Measurements from ENCODE around the gene AKR1D1. TPM values are rescaled to one million over a fixed set of nuclear protein-coding genes. Genes with fewer than 3 reads are reported as not detected.
"Not testable (repeated sequence)": the region's sequence is repeated elsewhere in the genome, so short reads cannot be mapped to it uniquely, and the experiment has no call there.

The AKR1D1 gene
- total RNA-seq, 1 experiment from 2014 or later: 0.10 TPM

- BruUV-seq (replicated peaks): no TSS peak
- ATAC-seq: no peak
These were observed 28.4 kb upstream of the AKR1D1 start for GRCh38 chr7:138047907-138048306.

GRCh38 chr7:138049505-138050116, 26.6 kb upstream of the AKR1D1 start:
- BruUV-seq (replicated peaks): no TSS peak
- Histone ChIP-seq H3K9ac (ENCODE audit: low read length) (no peak overlapping the region), H3K36me3 (ENCODE audit: control insufficient read depth in 1 of 2, insufficient read depth in 2 of 2, low read length in 2 of 2) (no peaks in the 10 kb centered on the region), H4K20me1 (ENCODE audit: insufficient read depth) (no peaks in the 10 kb centered on the region), H3K4me3 (replicated peaks in 1 of 2; ENCODE audit: low read depth in 1 of 2, low read length in 2 of 2) (no peak overlapping the region), H3K79me2 (ENCODE audit: insufficient read depth, low read length) (no peaks in the 10 kb centered on the region), H2AFZ (ENCODE audit: low read depth, low read length, poor library complexity, severe bottlenecking) (no peak overlapping the region), H3K4me2 (ENCODE audit: low read length) (no peak overlapping the region), H3K27ac (ENCODE audit: low read depth, low read length) (no peak overlapping the region), H3K9me3 (ENCODE audit: control insufficient read depth in 1 of 2, insufficient read depth in 1 of 2, low read depth in 1 of 2, low read length in 2 of 2) (no peaks in the 10 kb centered on the region), H3K4me1 (ENCODE audit: control insufficient read depth in 1 of 2, insufficient read depth in 2 of 2, low read length in 2 of 2) (no peaks in the 10 kb centered on the region), H3K27me3 (ENCODE audit: insufficient read depth, low read length) (no peaks in the 10 kb centered on the region), H3K9me2 (ENCODE audit: insufficient read depth) (no peaks in the 10 kb centered on the region)
- TF ChIP-seq ZFX (IDR thresholded peaks at IDR 0.05) (no peak), ATF3 (IDR thresholded peaks at IDR 0.05) (no peak), POLR2A (IDR thresholded peaks at IDR 0.05; ENCODE audit: borderline replicate concordance, extremely low read depth, insufficient read depth, insufficient read length) (no peak)
- intact Hi-C loops (cut with micrococcal nuclease): no loop called here
- ChIA-PET CTCF (no interaction called here), RAD21 (ENCODE audit: low non-redundant PET in 1 of 2, low total read pairs in 2 of 2, uncharacterized antibody in 2 of 2, unreplicated experiment in 2 of 2) (no interaction called here), POLR2A (no interaction called here)
- DNase-seq (ENCODE audit: low read depth, low spot score): no peak
- ATAC-seq: no peak

More at GRCh38 chr7:138047907-138048306, 28.4 kb upstream of the AKR1D1 start:
- H3K9me2 ChIP-seq (ENCODE audit: insufficient read depth): no peaks in the 10 kb centered on the region
- TF ChIP-seq CBX3 (IDR thresholded peaks at IDR 0.05; ENCODE audit: low read depth) (no peak), YY1 (IDR thresholded peaks at IDR 0.05; ENCODE audit: extremely low read depth, insufficient replicate concordance, low read depth, low read length) (no peak)
- H3K27me3 ChIP-seq (ENCODE audit: insufficient read depth, low read length): no peaks in the 10 kb centered on the region
- H3K36me3 ChIP-seq (ENCODE audit: control insufficient read depth in 1 of 2, insufficient read depth in 2 of 2, low read length in 2 of 2): no peaks in the 10 kb centered on the region
- no peak overlapping the region for H2AFZ ChIP-seq (ENCODE audit: low read depth, low read length, poor library complexity, severe bottlenecking)
- H3K4me2 ChIP-seq (ENCODE audit: low read length): no peak overlapping the region
- no peak for DNase-seq (ENCODE audit: low read depth, low spot score)
- POLR2A ChIA-PET: no interaction called here
- H3K4me3 ChIP-seq (replicated peaks in 1 of 2; ENCODE audit: low read depth in 1 of 2, low read length in 2 of 2): no peak overlapping the region
- H3K79me2 ChIP-seq (ENCODE audit: insufficient read depth, low read length): no peaks in the 10 kb centered on the region
- no peaks in the 10 kb centered on the region for H3K4me1 ChIP-seq (ENCODE audit: control insufficient read depth in 1 of 2, insufficient read depth in 2 of 2, low read length in 2 of 2)
- CTCF ChIA-PET: no interaction called here
- RAD21 ChIA-PET (ENCODE audit: low non-redundant PET in 1 of 2, low total read pairs in 2 of 2, uncharacterized antibody in 2 of 2, unreplicated experiment in 2 of 2): no interaction called here
- no peaks in the 10 kb centered on the region for H4K20me1 ChIP-seq (ENCODE audit: insufficient read depth)
- no peaks in the 10 kb centered on the region for H3K9me3 ChIP-seq (ENCODE audit: control insufficient read depth in 1 of 2, insufficient read depth in 1 of 2, low read depth in 1 of 2, low read length in 2 of 2)
- intact Hi-C loops (cut with micrococcal nuclease): no loop called here
- H3K9ac ChIP-seq (ENCODE audit: low read length): no peak overlapping the region
- H3K27ac ChIP-seq (ENCODE audit: low read depth, low read length): no peak overlapping the region

- BruUV-seq (replicated peaks); intact Hi-C loops (cut with micrococcal nuclease): not testable (repeated sequence)
These were observed 24.5 kb upstream of the AKR1D1 start for GRCh38 chr7:138051712-138052247.

More at GRCh38 chr7:138051712-138052247, 24.5 kb upstream of the AKR1D1 start:
- H3K9me2 ChIP-seq (ENCODE audit: insufficient read depth); H2AFZ ChIP-seq (ENCODE audit: low read depth, low read length, poor library complexity, severe bottlenecking); RAD21 ChIA-PET (ENCODE audit: low non-redundant PET in 1 of 2, low total read pairs in 2 of 2, uncharacterized antibody in 2 of 2, unreplicated experiment in 2 of 2); H3K9ac ChIP-seq (ENCODE audit: low read length); H3K27me3 ChIP-seq (ENCODE audit: insufficient read depth, low read length); H4K20me1 ChIP-seq (ENCODE audit: insufficient read depth); H3K79me2 ChIP-seq (ENCODE audit: insufficient read depth, low read length); ATAC-seq; H3K36me3 ChIP-seq (ENCODE audit: control insufficient read depth in 1 of 2, insufficient read depth in 2 of 2, low read length in 2 of 2); H3K4me2 ChIP-seq (ENCODE audit: low read length); DNase-seq (ENCODE audit: low read depth, low spot score); POLR2A ChIA-PET; H3K4me1 ChIP-seq (ENCODE audit: control insufficient read depth in 1 of 2, insufficient read depth in 2 of 2, low read length in 2 of 2); H3K4me3 ChIP-seq (replicated peaks in 1 of 2; ENCODE audit: low read depth in 1 of 2, low read length in 2 of 2); CTCF ChIA-PET; H3K9me3 ChIP-seq (ENCODE audit: control insufficient read depth in 1 of 2, insufficient read depth in 1 of 2, low read depth in 1 of 2, low read length in 2 of 2); H3K27ac ChIP-seq (ENCODE audit: low read depth, low read length): not testable (repeated sequence)
